Endothelial cell of umbilical vein (primary cell): Measurements from ENCODE around the gene SMAD7. TPM values are rescaled to one million over a fixed set of nuclear protein-coding genes. Genes with fewer than 3 reads are reported as not detected.

Experiments used
- BruUV-seq: library from RNA; stranded (reverse); fragments of 400-500 nt; replicated peaks from 2 replicates; lab custom pipeline; 2021; lab: Mats Ljungman, UMichigan
- CTCF ChIA-PET: fragments of 300-600, 350-600 bp; sonication (Branson Sonifier 250); formaldehyde crosslinking; loops from one replicate; lab custom pipeline; 2021; ENCODE audit warnings: antibody characterized with exemption, inconsistent platforms; lab: Charles Lee
- POLR2A ChIA-PET: fragments of 300-600, 350-600 bp; sonication (Branson Sonifier 250); formaldehyde crosslinking; loops from one replicate; lab custom pipeline; 2021; ENCODE audit warnings: antibody characterized with exemption, inconsistent platforms; lab: Charles Lee
- DNase-seq: peaks from one replicate; pipeline ENCODE4 v3.0.0-alpha.2; 2011; ENCODE audit warnings: low read depth, low spot score
- FAIRE-seq: peaks from 2 replicates; lab custom pipeline; 2011; peaks lifted over from hg19 to GRCh38; lab: Jason Lieb, UNC
- H2AFZ ChIP-seq: 2 replicates; pipeline ENCODE4 v1.6.0; 2012; ENCODE audit warnings: low read depth, low read length, control low read depth, inconsistent platforms
- H3K27ac ChIP-seq: 2 replicates; pipeline ENCODE4 v1.5.1; 2011; ENCODE audit warnings: low read depth, mild to moderate bottlenecking, control low read depth, low read length, moderate library complexity; ENCODE audit not compliant: insufficient read depth
- H3K27me3 ChIP-seq, 2 experiments: 2 replicates each; pipeline versions ENCODE4 v1.6.0 to v1.6.1; 2011; ENCODE audit warnings: low read length in 2 of 2, mixed read lengths in 1 of 2; ENCODE audit not compliant: control insufficient read depth in 2 of 2, insufficient read depth in 2 of 2
- H3K36me3 ChIP-seq, 2 experiments: 2 replicates in 1 of 2; 3 replicates in 1 of 2; pipeline ENCODE4 v1.5.1; 2011; ENCODE audit warnings: low read length in 2 of 2, mild to moderate bottlenecking in 1 of 2, moderate library complexity in 1 of 2; ENCODE audit not compliant: control insufficient read depth in 2 of 2, insufficient read depth in 2 of 2; ENCODE audit errors: extremely low read depth in 1 of 2
- H3K4me1 ChIP-seq: 3 replicates; pipeline ENCODE4 v1.5.1; 2011; ENCODE audit warnings: mild to moderate bottlenecking, low read length; ENCODE audit not compliant: control insufficient read depth, insufficient read depth; ENCODE audit errors: extremely low read depth
- H3K4me2 ChIP-seq: 2 replicates; pipeline ENCODE4 v1.6.1; 2011; ENCODE audit warnings: low read length, control low read depth, mixed read lengths; ENCODE audit not compliant: insufficient read depth
- H3K4me3 ChIP-seq, 3 experiments: fragments of 200-600 bp in 1 of 3; sonication (generic), shearing (Covaris generic) in 1 of 3; replicated peaks in 1 of 3; 2 replicates each; pipeline ENCODE4 v1.5.1; 2011 to 2016; ENCODE audit warnings: control low read depth in 3 of 3, low read length in 3 of 3, mild to moderate bottlenecking in 2 of 3, inconsistent platforms in 1 of 3, low read depth in 1 of 3, moderate library complexity in 1 of 3; ENCODE audit not compliant: insufficient read depth in 1 of 3
- H3K79me2 ChIP-seq: 2 replicates; pipeline ENCODE4 v1.6.0; 2012; ENCODE audit warnings: low read length, inconsistent platforms; ENCODE audit not compliant: control insufficient read depth, insufficient read depth
- H3K9ac ChIP-seq: replicated peaks from 2 replicates; pipeline ENCODE3; 2011; ENCODE audit warnings: low read length, control low read depth; ENCODE audit not compliant: insufficient read depth; ENCODE audit errors: extremely low read depth
- H3K9me1 ChIP-seq: replicated peaks from 3 replicates; pipeline ENCODE4 v1.6.0; 2011; ENCODE audit warnings: mild to moderate bottlenecking, low read length; ENCODE audit not compliant: control insufficient read depth, insufficient read depth; ENCODE audit errors: extremely low read depth
- H3K9me3 ChIP-seq: replicated peaks from 2 replicates; pipeline ENCODE4 v1.5.1; 2012; ENCODE audit warnings: low read length, inconsistent platforms; ENCODE audit not compliant: control insufficient read depth, insufficient read depth
- H4K20me1 ChIP-seq: replicated peaks from 2 replicates; pipeline ENCODE3; 2011; ENCODE audit warnings: mild to moderate bottlenecking, low read length; ENCODE audit not compliant: control insufficient read depth, insufficient read depth; ENCODE audit errors: extremely low read depth
- CTCF ChIP-seq, 2 donors: IDR thresholded peaks; 1 replicate in 1 of 2; 2 replicates in 1 of 2; pipeline ENCODE4 v1.5.1; 2011; ENCODE audit warnings: low read length in 2 of 2, mild to moderate bottlenecking in 2 of 2, moderate library complexity in 2 of 2, control low read depth in 1 of 2, inconsistent platforms in 1 of 2, low read depth in 1 of 2; ENCODE audit not compliant: insufficient read depth in 1 of 2; ENCODE audit errors: extremely low read depth in 1 of 2
- EZH2 ChIP-seq: IDR thresholded peaks from 2 replicates; pipeline ENCODE4 v1.6.1; 2012; ENCODE audit warnings: borderline replicate concordance, low read depth, mild to moderate bottlenecking, moderate library complexity, low read length, inconsistent platforms; ENCODE audit not compliant: severe bottlenecking
- FOS ChIP-seq: IDR thresholded peaks from 2 replicates; pipeline ENCODE4 v1.6.1; 2011; ENCODE audit warnings: mild to moderate bottlenecking, low read length, moderate library complexity, borderline replicate concordance; ENCODE audit not compliant: insufficient read depth
- GATA2 ChIP-seq: IDR thresholded peaks from 2 replicates; pipeline ENCODE4 v1.7.0; 2011; ENCODE audit warnings: low read depth, mild to moderate bottlenecking, moderate library complexity, mixed read lengths, low read length; ENCODE audit not compliant: insufficient read length, insufficient read depth
- JUN ChIP-seq: IDR thresholded peaks from 2 replicates; pipeline ENCODE4 v1.6.1; 2011; ENCODE audit warnings: borderline replicate concordance, low read depth; ENCODE audit not compliant: insufficient read length, insufficient read depth
- MYC ChIP-seq: IDR thresholded peaks from one replicate; pipeline ENCODE4 v1.6.1; 2011; ENCODE audit warnings: mild to moderate bottlenecking, low read depth, low read length
- POLR2A ChIP-seq: IDR thresholded peaks from 2 replicates; pipeline ENCODE4 v1.6.1; 2012; ENCODE audit warnings: low read depth, mild to moderate bottlenecking, control low read depth, low read length
- POLR2AphosphoS5 ChIP-seq: IDR thresholded peaks from 2 replicates; pipeline ENCODE4 v1.6.1; 2012; ENCODE audit warnings: low read depth, mild to moderate bottlenecking, control low read depth, low read length, moderate library complexity; ENCODE audit not compliant: insufficient read depth
- dilution Hi-C: fragments of 300-500 bp; cut with MboI; formaldehyde crosslinking; loops from one replicate; pipeline ENCODE4 v1.15.0; 2019; ENCODE audit warnings: low sequenced_read_pairs; ENCODE audit not compliant: extremely low pct_ligation_motif_present
- intact Hi-C: fragments of 100-400 bp; cut with micrococcal nuclease; formaldehyde crosslinking; loops from one replicate; pipeline ENCODE4 v1.10.0; 2022
- polyA plus RNA-seq, 4 experiments: library from polyadenylated mRNA; depleted of rRNA in 3 of 4; stranded (reverse) in 3 of 4; unstranded in 1 of 4; fragments of >200 nt; gene quantifications; 2 replicates each; pipeline versions ENCODE4 v1.2.1 to v1.2.3, GENCODE V29; 2011 to 2012; ENCODE audit warnings: missing spikeins in 1 of 4
- total RNA-seq: library from RNA; stranded (reverse); gene quantifications from 2 replicates; pipeline ENCODE4 v1.2.3, GENCODE V29; 2021
- TF ChIP-seq, protein P1 (sequence below): IDR thresholded peaks from 2 replicates; pipeline ENCODE4 v1.6.1; 2011; ENCODE audit not compliant: insufficient read depth, insufficient read length

Gene SMAD7
- total and polyA plus RNA-seq, 2 donors (not counting 3 experiments of a cell fraction or from before 2014, with no cell fraction given) = 3.6 to 8.0 TPM

GRCh38 chr18:48887294-48887904 is 63.4 kb downstream of the SMAD7 start:
- H3K79me2 ChIP-seq = no peaks in the 10 kb centered on the region
- no peaks in the 10 kb centered on the region for H4K20me1 ChIP-seq
- no peaks in the 10 kb centered on the region for H3K27me3 ChIP-seq
- peaks cover 3% of the 10 kb centered on the region for H3K4me1 ChIP-seq
- CTCF ChIA-PET = no interaction called here
- no peaks in the 10 kb centered on the region for H3K9me1 ChIP-seq
- no peaks in the 10 kb centered on the region for H3K36me3 ChIP-seq
- no TSS peak for BruUV-seq
- H2AFZ ChIP-seq = no peak overlapping the region
- POLR2A ChIA-PET = no interaction called here
- no peak overlapping the region for H3K4me2 ChIP-seq
- DNase-seq = no peak
- no peak overlapping the region for H3K4me3 ChIP-seq
- no peak for TF ChIP-seq EZH2
- TF ChIP-seq, protein P1, sequence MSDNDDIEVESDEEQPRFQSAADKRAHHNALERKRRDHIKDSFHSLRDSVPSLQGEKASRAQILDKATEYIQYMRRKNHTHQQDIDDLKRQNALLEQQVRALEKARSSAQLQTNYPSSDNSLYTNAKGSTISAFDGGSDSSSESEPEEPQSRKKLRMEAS = no peak
- TF ChIP-seq POLR2A = no peak
- no peak for TF ChIP-seq POLR2AphosphoS5
- TF ChIP-seq JUN = no peak
- TF ChIP-seq FOS = no peak
- no peak for TF ChIP-seq MYC
- TF ChIP-seq GATA2 = no peak
- TF ChIP-seq CTCF (IDR thresholded peaks at IDR 0.05; ENCODE audit: extremely low read depth in 1 of 2, insufficient read depth in 1 of 2, low read depth in 1 of 2, low read length in 2 of 2) = no peak
- H3K9ac ChIP-seq = no peak overlapping the region
- no peaks in the 10 kb centered on the region for H3K9me3 ChIP-seq
- intact Hi-C loops = no loop called here
- no peak overlapping the region for H3K27ac ChIP-seq
- no peak for FAIRE-seq
- dilution Hi-C loops = no loop called here
